NCI-H446 treated with DMSO at 0.1 percent for 48 hours (cell line): Measurements from ENCODE around the gene DMXL1.
A peak's percentile ranks its signal among the peaks of the same experiment; 100 is the strongest.

Experiments
- DNase-seq: peaks from one replicate; lab custom pipeline; 2025; lab: John Stamatoyannopoulos, UW

DMXL1 gene

GRCh38 chr5:119270960-119271757, 200.3 kb downstream of the DMXL1 start:
- peak; percentile 49 for DNase-seq

- no peak for DNase-seq
Measured at GRCh38 chr5:119271758-119272730, 201.2 kb downstream of the DMXL1 start.

- no peak for DNase-seq
Measured at GRCh38 chr5:119273391-119273839, 202.5 kb downstream of the DMXL1 start.

- no peak for DNase-seq
Measured at GRCh38 chr5:119274030-119274766, 203.3 kb downstream of the DMXL1 start.

- no peak for DNase-seq
Measured at GRCh38 chr5:119274767-119275130, 203.9 kb downstream of the DMXL1 start.

- DNase-seq: no peak
Measured at GRCh38 chr5:119275146-119275545, 204.3 kb downstream of the DMXL1 start.

- no peak for DNase-seq
Measured at GRCh38 chr5:119275601-119276173, 204.8 kb downstream of the DMXL1 start.

- DNase-seq: no peak
Measured at GRCh38 chr5:119276978-119277377, 206.1 kb downstream of the DMXL1 start.

- DNase-seq: no peak
Measured at GRCh38 chr5:119279093-119279492, 208.2 kb downstream of the DMXL1 start.

- no peak for DNase-seq
Measured at GRCh38 chr5:119280380-119280779, 209.5 kb downstream of the DMXL1 start.

GRCh38 chr5:119282628-119283027, 211.7 kb downstream of the DMXL1 start:
- no peak for DNase-seq

- DNase-seq: no peak
Measured at GRCh38 chr5:119284031-119284430, 213.1 kb downstream of the DMXL1 start.

GRCh38 chr5:119285070-119285916, 214.4 kb downstream of the DMXL1 start:
- no peak for DNase-seq

GRCh38 chr5:119286511-119287488, 215.9 kb downstream of the DMXL1 start:
- DNase-seq: no peak

GRCh38 chr5:119287547-119288111, 216.7 kb downstream of the DMXL1 start:
- DNase-seq: no peak

GRCh38 chr5:119288379-119289033, 217.6 kb downstream of the DMXL1 start:
- peak; percentile 21 for DNase-seq

GRCh38 chr5:119289438-119290044, 218.7 kb downstream of the DMXL1 start:
- DNase-seq: no peak

- no peak for DNase-seq
Measured at GRCh38 chr5:119290161-119290569, 219.3 kb downstream of the DMXL1 start.
